Effector memory CD4-positive, alpha-beta T cell (primary cell): ENCODE data around the gene SPNS3.

ENCODE experiments used
- DNase-seq, 3 donors: peaks; one replicate each; pipeline ENCODE4 v3.0.0-alpha.2; 2020
- H3K27ac ChIP-seq: 2 replicates; pipeline ENCODE4 v1.7.0; 2013; ENCODE audit warnings: mild to moderate bottlenecking, low read length, moderate library complexity; ENCODE audit not compliant: insufficient read depth, poor library complexity, severe bottlenecking
- H3K27me3 ChIP-seq: replicated peaks from 2 replicates; pipeline ENCODE4 v1.7.0; 2013; ENCODE audit warnings: mild to moderate bottlenecking, low read length; ENCODE audit not compliant: insufficient read depth, control insufficient read depth, poor library complexity, severe bottlenecking
- H3K36me3 ChIP-seq: 2 replicates; pipeline ENCODE4 v1.7.0; 2013; ENCODE audit warnings: mild to moderate bottlenecking, low read length, moderate library complexity; ENCODE audit not compliant: control insufficient read depth, insufficient read depth
- H3K4me1 ChIP-seq: 2 replicates; pipeline ENCODE4 v1.7.0; 2013; ENCODE audit warnings: low read length, mild to moderate bottlenecking; ENCODE audit not compliant: control insufficient read depth, insufficient read depth, poor library complexity, severe bottlenecking
- H3K4me3 ChIP-seq: 2 replicates; pipeline ENCODE4 v1.7.0; 2013; ENCODE audit warnings: low read length, low read depth, mild to moderate bottlenecking; ENCODE audit not compliant: insufficient read depth, poor library complexity, severe bottlenecking
- H3K9me3 ChIP-seq: 2 replicates; pipeline ENCODE4 v1.7.0; 2013; ENCODE audit warnings: mild to moderate bottlenecking, low read length, moderate library complexity; ENCODE audit not compliant: control insufficient read depth

The SPNS3 gene

DNA sequence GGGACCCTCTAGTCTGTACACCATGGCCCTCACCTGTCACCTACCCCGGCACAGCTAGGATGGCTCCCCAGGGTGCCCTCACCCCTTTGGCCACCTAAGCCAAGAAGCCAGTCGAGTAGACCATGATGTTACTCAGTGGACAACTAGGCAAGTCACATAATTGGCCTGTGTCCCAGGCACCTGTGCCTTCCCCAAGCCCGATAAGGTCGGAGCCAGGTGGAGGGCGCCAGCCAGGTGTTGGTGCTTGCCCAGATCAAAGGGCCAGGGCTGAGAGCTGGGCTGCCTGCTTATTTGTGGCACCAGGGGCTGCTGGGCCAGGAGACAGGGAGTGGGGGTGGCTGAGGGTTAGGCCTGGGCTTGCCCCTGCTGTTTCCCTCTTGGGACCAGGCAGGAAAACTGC, 81.8 kb downstream of the SPNS3 start:
- Histone ChIP-seq H3K4me1 (no peaks in the 10 kb centered on the region), H3K27ac (no peak overlapping the region), H3K27me3 (no peaks in the 10 kb centered on the region), H3K36me3 (no peaks in the 10 kb centered on the region), H3K4me3 (no peak overlapping the region), H3K9me3 (no peaks in the 10 kb centered on the region)
- DNase-seq = no peak

DNA sequence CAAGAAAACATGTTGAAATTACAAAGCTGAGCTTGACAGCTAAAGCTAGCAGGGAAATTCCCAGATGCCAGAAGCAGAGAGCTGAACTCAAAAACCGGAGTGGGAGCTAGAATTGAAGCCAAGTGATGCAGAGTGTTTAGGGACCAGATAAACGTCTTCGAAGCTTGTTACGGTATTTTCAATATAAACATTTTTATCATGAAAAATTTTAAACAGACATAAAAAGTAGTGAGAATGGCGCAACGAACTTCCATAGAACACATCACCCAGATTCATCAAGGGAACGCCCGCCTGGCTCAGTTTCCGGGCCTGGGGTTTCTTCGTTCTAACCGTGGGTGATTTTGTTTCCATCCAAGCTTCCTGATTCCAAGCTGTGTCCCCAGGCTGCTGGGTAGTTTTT, 83.0 kb downstream of the SPNS3 start:
- no peak overlapping the region for H3K27ac ChIP-seq
- H3K9me3 ChIP-seq = no peaks in the 10 kb centered on the region
- H3K4me3 ChIP-seq = no peak overlapping the region
- no peaks in the 10 kb centered on the region for H3K27me3 ChIP-seq
- no peak for DNase-seq
- no peaks in the 10 kb centered on the region for H3K4me1 ChIP-seq
- H3K36me3 ChIP-seq = no peaks in the 10 kb centered on the region

DNA sequence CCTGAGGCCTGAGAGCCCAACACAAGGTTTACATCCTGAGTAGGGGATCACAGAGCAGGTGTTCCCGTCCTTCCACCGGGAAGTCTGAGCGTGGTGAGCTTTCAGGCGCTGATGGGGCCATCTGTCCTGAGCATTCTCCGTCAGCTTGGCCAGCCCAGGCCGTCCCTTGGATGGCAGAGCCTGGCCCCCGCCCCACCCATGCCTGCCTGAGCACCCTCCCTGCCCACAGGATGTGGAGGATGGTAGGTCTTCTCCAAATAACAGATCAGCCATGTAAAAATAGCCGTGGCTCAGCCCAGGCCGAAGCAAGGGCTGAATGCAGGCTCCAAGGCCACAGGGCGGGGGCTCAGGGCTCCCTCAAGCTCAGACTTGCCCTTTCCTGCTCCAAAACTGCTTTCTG, 85.2 kb downstream of the SPNS3 start:
- Histone ChIP-seq H3K27ac (no peak overlapping the region), H3K36me3 (no peaks in the 10 kb centered on the region), H3K4me3 (no peak overlapping the region), H3K9me3 (no peaks in the 10 kb centered on the region), H3K27me3 (no peaks in the 10 kb centered on the region), H3K4me1 (no peaks in the 10 kb centered on the region)
- DNase-seq = no peak

GRCh38 chr17:4519361-4519788, 85.6 kb downstream of the SPNS3 start:
- Histone ChIP-seq H3K9me3 (no peaks in the 10 kb centered on the region), H3K27ac (no peak overlapping the region)

GRCh38 chr17:4520060-4520893, 86.5 kb downstream of the SPNS3 start:
- H3K4me1 ChIP-seq = no peaks in the 10 kb centered on the region
- H3K4me3 ChIP-seq = no peak overlapping the region
- H3K9me3 ChIP-seq = no peaks in the 10 kb centered on the region
- H3K27ac ChIP-seq = no peak overlapping the region
- no peaks in the 10 kb centered on the region for H3K36me3 ChIP-seq
- DNase-seq = no peak
- no peaks in the 10 kb centered on the region for H3K27me3 ChIP-seq

More at GRCh38 chr17:4519361-4519788, 85.6 kb downstream of the SPNS3 start:
- H3K27me3 ChIP-seq = no peaks in the 10 kb centered on the region
- no peak overlapping the region for H3K4me3 ChIP-seq
- H3K4me1 ChIP-seq = no peaks in the 10 kb centered on the region
- DNase-seq = no peak
- no peaks in the 10 kb centered on the region for H3K36me3 ChIP-seq

DNA sequence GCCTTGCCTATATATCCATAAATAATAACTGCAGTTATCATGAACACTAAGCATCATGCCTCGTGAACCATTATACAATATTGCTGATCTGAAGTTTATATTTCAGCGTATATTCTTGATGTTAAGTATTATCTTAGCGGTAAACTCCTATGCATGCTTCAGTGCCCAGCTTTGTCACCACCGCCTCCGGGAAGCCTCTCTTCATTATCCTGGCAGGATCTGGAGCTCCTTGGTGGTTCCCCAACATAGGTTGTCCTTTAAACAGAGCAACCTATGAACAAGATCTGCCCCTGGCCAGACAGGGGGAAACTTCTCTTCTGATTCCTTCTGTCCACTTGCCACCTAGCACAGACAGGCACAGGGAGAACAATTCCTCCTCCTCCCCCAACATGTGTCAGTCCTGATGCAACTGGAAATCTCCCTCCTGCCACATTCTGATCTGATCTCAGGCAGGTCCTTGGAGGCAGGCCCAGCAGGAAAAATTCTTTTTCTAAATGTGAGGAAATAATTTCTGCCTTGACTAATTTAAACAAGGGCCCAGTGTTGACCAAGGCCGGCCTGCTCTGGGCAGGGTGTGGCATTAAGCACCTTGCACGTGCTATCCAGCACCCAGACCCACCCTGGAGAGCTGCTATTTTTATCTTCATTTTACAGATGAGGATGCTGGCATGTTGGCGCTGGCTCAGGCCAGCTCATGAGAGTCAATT, 87.3 kb downstream of the SPNS3 start:
- Histone ChIP-seq H3K4me1 (no peaks in the 10 kb centered on the region), H3K27ac (no peak overlapping the region), H3K36me3 (no peaks in the 10 kb centered on the region), H3K4me3 (no peak overlapping the region), H3K9me3 (no peaks in the 10 kb centered on the region), H3K27me3 (no peaks in the 10 kb centered on the region)
- no peak for DNase-seq

GRCh38 chr17:4522661-4523060, 88.9 kb downstream of the SPNS3 start:
- no peak overlapping the region for H3K27ac ChIP-seq
- DNase-seq = no peak
- H3K4me1 ChIP-seq = no peaks in the 10 kb centered on the region

GRCh38 chr17:4523946-4524345, 90.2 kb downstream of the SPNS3 start:
- Histone ChIP-seq H3K27ac (no peak overlapping the region), H3K4me3 (no peak overlapping the region), H3K27me3 (no peaks in the 10 kb centered on the region), H3K4me1 (no peaks in the 10 kb centered on the region), H3K36me3 (no peaks in the 10 kb centered on the region), H3K9me3 (no peaks in the 10 kb centered on the region)
- DNase-seq = no peak

More at GRCh38 chr17:4522661-4523060, 88.9 kb downstream of the SPNS3 start:
- H3K4me3 ChIP-seq = no peak overlapping the region
- no peaks in the 10 kb centered on the region for H3K9me3 ChIP-seq
- H3K36me3 ChIP-seq = no peaks in the 10 kb centered on the region
- H3K27me3 ChIP-seq = no peaks in the 10 kb centered on the region

DNA sequence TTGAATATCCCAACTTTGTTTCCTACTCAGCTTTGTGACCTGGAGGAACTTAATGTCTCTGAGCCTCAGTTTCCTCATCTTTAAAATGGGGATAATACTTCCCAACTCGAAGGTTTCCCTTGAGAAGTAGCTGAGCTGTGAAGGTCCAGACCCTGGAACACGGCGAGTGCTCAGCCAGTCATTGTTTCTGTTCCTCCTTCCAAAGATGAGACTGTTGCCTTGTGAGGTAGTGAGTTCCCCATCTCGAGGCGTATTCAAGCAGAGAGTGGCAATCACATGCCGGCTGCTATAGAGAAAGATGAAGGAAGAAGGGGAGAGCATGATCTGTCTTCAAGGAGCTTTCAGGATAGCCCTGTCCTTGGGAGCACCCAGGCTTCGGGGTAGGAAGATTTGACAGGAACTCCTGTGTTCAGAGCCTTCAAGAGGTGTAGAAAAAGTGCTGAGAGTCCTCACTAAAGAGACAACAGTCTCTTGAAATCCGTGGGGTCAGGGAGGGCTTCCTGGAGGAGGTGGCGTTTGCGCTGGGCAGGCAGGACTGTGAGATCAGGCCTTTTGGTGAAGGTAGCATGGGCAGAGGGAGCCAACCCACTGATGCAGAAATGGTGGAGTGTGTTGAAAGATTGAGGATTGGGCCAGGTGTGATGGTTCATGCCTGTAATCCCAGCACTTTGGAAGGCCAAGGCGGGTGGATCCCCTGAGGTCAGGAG, 92.1 kb downstream of the SPNS3 start:
- H3K4me3 ChIP-seq = no peak overlapping the region
- H3K4me1 ChIP-seq = no peaks in the 10 kb centered on the region
- no peak for DNase-seq
- no peaks in the 10 kb centered on the region for H3K27me3 ChIP-seq
- H3K9me3 ChIP-seq = no peaks in the 10 kb centered on the region
- H3K27ac ChIP-seq = no peak overlapping the region
- H3K36me3 ChIP-seq = no peaks in the 10 kb centered on the region

- Histone ChIP-seq H3K27ac (no peak overlapping the region), H3K4me3 (no peak overlapping the region), H3K36me3 (no peaks in the 10 kb centered on the region), H3K27me3 (no peaks in the 10 kb centered on the region), H3K9me3 (no peaks in the 10 kb centered on the region), H3K4me1 (no peaks in the 10 kb centered on the region)
- DNase-seq = no peak
Measured at GRCh38 chr17:4527134-4527533, 93.4 kb downstream of the SPNS3 start.
